Measurements from ENCODE around the gene SSX3. TPM values are rescaled to one million over a fixed set of nuclear protein-coding genes. Genes with fewer than 3 reads are reported as not detected.

SSX3 gene, protein sequence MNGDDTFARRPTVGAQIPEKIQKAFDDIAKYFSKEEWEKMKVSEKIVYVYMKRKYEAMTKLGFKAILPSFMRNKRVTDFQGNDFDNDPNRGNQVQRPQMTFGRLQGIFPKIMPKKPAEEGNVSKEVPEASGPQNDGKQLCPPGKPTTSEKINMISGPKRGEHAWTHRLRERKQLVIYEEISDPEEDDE
- not detected in 2 replicates for total RNA-seq

DNA sequence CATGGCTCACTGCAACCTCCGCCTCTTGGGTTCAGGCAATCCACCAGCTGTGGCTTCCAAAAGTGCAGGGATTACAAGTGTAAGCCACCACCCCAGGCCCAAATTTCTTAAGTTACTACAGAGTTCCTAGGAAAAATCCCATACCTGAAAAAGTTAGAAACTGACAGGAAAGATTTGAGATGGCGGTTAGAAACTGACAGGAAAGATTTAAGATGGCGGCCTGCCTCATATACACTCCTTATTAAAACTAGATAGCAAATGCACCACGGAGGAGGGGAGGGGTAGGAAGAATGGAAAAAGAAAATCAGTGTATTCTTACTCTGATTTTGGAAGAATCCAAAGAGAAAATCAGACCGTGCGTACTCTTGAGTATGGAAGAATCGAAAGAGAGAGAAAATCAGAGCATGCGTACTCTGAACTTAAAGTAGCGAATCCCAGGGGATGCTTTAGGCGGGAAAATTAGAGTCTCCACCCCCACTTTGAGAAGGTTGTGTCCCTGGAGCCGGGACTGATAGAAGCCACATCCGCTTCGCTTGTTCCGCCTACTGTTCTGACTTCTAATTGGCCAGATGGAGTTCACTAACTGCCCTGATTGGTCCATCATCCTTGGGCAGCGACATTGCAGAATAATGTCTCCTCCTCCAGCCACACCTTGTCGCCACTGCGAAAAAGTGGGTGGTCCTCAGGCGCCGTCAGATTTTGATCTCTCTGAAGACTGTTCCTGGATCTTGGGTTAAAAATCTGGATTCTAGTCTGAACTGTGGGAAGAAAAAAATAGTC, at the start of gene SSX3:
Gene SSX3, minus strand, starts transcription at position 389 of the 780 bp plus-strand sequence. CDS start 1,454 bp downstream, outside the sequence.

DNA sequence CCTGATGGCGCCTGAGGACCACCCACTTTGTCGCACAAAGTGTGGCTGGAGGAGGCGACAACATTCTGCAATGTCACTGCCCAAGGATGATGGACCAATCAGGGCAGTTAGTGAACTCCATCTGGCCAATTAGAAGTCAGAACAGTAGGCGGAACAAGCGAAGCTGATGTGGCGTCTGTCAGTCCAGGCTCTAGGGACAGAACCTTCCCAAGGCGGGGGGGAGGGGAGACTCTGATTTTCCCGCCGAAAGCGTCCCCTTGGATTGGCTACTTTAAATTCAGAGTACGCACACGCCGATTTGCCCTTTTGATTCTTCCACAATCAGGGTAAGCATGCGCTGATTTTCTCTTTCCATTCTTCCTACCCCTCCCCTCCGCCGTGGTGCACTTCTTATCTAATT, 26.7 kb upstream of the SSX3 start, which contains the start of gene SSX4:
Gene SSX4, plus strand, starts transcription at position 301 of the 400 bp plus-strand sequence. CDS start 515 bp downstream, outside the sequence.

Small RNAs within 50 kb of the gene (small RNA-seq; reads per million reads assigned to genes)
- gene AL606490.7 (not detected), gene AL606490.9 (not detected)

Other genes with a start within 250 kb of the SSX3 start
- not detected in 2 replicates for gene SPACA5B, start 226.1 kb downstream of the SSX3 start, total RNA-seq
- gene SSX5, start 159.9 kb downstream of the SSX3 start, total RNA-seq: not detected in 2 replicates
- gene SSX1, start 101.3 kb downstream of the SSX3 start, total RNA-seq: not detected in 2 replicates
- gene SSX4, start 26.8 kb upstream of the SSX3 start, total RNA-seq: not detected in 2 replicates
- not detected in 2 replicates for gene SSX4B, start 55.3 kb upstream of the SSX3 start, total RNA-seq
- gene SLC38A5, start 113.6 kb upstream of the SSX3 start, total RNA-seq: 34.4 and 38.5 TPM in 2 replicates
- 76.1 and 84.4 TPM in 2 replicates for gene FTSJ1, start 119.5 kb upstream of the SSX3 start, total RNA-seq
- 9.7 and 10.9 TPM in 2 replicates for gene PORCN, start 152.3 kb upstream of the SSX3 start, total RNA-seq
- gene EBP, start 165.1 kb upstream of the SSX3 start, total RNA-seq: 41.7 and 53.4 TPM in 2 replicates
- gene TBC1D25, start 183.0 kb upstream of the SSX3 start, total RNA-seq: 12.0 and 15.1 TPM in 2 replicates
- 367 and 474 TPM in 2 replicates for gene RBM3, start 217.8 kb upstream of the SSX3 start, total RNA-seq
- gene WDR13, start 240.8 kb upstream of the SSX3 start, total RNA-seq: 100 and 117 TPM in 2 replicates